ENCODE measurements around the gene PCMTD2. TPM values are rescaled to one million over a fixed set of nuclear protein-coding genes. Genes with fewer than 3 reads are reported as not detected.

The PCMTD2 gene
- polyA plus RNA-seq, 3 donors, result 26.5 to 49.1 (median 27.6) TPM

DNA sequence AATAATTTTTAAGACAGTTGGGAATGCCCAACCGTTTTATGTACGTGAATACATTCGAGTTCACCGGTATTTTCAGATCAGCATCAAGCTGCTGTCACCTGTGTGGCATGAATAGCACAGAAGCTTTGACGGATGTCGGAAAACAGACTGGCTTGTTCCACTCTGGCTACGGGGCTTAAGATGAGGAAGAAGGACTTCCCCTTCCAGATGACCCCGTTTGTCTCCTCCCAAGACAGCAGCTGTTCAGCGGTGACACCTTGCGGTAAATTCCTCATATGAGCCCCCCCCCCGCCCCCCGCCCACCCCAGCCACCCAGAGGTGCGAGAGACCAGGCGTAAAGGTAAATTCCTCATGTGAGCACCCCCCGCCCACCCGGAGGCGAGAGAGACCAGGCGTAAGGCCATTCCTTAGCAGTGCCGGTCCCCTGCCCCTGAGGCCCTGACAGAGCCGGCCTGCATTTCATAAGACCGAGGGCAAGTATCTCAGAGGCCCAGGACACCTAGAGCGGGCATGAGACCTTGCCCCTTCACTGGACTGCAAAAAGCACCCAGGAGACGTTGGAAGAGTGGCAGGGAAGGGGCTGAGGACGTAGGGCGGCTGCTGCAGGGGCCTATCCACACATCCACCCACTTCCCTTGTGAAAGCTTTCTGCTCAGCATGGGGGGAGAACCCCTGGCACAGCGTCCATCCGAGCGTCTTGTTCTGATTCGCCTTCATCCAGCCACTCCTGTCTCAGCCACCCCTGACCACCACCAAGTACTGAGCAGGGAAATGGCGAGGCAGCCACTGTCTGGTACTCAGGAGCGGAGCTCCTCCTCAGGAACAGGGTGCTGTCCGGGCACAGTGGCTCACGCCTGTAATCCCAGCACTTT lies 7.3 kb upstream of the PCMTD2 start:
- no peak overlapping the region for H3K27ac ChIP-seq (ENCODE audit: low read depth in 1 of 2, low read length in 2 of 2)
- H3K4me1 Mint-ChIP-seq, result peaks cover 14% of the 10 kb centered on the region

DNA sequence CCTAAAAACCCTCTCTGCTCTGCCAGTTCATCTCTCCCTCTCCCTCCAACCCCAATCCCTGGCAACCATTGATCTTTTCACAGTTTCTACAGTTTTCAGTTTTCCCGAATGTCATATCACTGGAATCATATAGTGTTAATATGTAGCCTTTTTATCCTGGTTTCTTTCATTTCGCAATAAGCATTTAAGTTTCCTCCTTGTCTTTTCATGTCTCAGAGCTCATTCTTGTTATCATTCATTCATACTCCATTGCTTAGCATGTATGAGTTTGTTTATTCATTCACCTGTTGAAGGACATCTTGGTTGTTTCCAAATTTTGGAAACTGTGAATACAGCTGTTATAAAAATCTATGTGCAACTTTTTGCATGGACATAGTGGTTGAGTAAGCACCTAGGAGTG lies 5.5 kb upstream of the PCMTD2 start:
- Mint-ChIP-seq H3K4me3 (no peak overlapping the region), H3K27ac (no peak overlapping the region), H3K36me3 (no peaks in the 10 kb centered on the region), H3K4me1 (peaks cover 18% of the 10 kb centered on the region), H3K27me3 (ENCODE audit: low read depth in 3 of 3) (peaks cover 16 to 32% (median 16%) of the 10 kb centered on the region in 3 donors), H3K9me3 (no peaks in the 10 kb centered on the region)
- Histone ChIP-seq H2AFZ (ENCODE audit: insufficient read depth, low read depth, low read length, poor library complexity, severe bottlenecking) (no peak overlapping the region), H3K27me3 (ENCODE audit: control insufficient read depth in 2 of 2, insufficient read depth in 2 of 2, low read length in 2 of 2) (peaks cover 0 to 7% of the 10 kb centered on the region in 2 donors), H3K4me1 (ENCODE audit: control insufficient read depth in 1 of 2, insufficient read depth in 2 of 2, low read length in 2 of 2) (peaks cover 4 to 8% of the 10 kb centered on the region in 2 donors), H3K4me2 (replicated peaks; ENCODE audit: extremely low read depth, low read length, poor library complexity, severe bottlenecking) (no peak overlapping the region), H3K27ac (ENCODE audit: low read depth in 1 of 2, low read length in 2 of 2) (no peak overlapping the region), H4K20me1 (ENCODE audit: insufficient read depth, low read length) (no peaks in the 10 kb centered on the region), H3K9ac (ENCODE audit: insufficient read depth, low read length, poor library complexity, severe bottlenecking) (no peak overlapping the region), H3K4me3 (replicated peaks in 1 of 3; ENCODE audit: low read depth in 2 of 3, low read length in 3 of 3) (no peak overlapping the region), H3K79me2 (ENCODE audit: insufficient read depth, low read length) (no peaks in the 10 kb centered on the region), H3K36me3 (replicated peaks in 1 of 2; ENCODE audit: control insufficient read depth in 1 of 2, insufficient read depth in 2 of 2, low read length in 2 of 2) (no peaks in the 10 kb centered on the region), H3K9me3 (replicated peaks in 1 of 2; ENCODE audit: control insufficient read depth in 1 of 2, insufficient read depth in 1 of 2, low read length in 2 of 2) (no peaks in the 10 kb centered on the region)
- TF ChIP-seq, protein P1, sequence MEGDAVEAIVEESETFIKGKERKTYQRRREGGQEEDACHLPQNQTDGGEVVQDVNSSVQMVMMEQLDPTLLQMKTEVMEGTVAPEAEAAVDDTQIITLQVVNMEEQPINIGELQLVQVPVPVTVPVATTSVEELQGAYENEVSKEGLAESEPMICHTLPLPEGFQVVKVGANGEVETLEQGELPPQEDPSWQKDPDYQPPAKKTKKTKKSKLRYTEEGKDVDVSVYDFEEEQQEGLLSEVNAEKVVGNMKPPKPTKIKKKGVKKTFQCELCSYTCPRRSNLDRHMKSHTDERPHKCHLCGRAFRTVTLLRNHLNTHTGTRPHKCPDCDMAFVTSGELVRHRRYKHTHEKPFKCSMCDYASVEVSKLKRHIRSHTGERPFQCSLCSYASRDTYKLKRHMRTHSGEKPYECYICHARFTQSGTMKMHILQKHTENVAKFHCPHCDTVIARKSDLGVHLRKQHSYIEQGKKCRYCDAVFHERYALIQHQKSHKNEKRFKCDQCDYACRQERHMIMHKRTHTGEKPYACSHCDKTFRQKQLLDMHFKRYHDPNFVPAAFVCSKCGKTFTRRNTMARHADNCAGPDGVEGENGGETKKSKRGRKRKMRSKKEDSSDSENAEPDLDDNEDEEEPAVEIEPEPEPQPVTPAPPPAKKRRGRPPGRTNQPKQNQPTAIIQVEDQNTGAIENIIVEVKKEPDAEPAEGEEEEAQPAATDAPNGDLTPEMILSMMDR (IDR thresholded peaks at IDR 0.05), result no peak
- no peak for DNase-seq
- WGBS (ENCODE audit: insufficient coverage), result no CpG with 5 or more reads among the region's 2 CpGs
- intact Hi-C loops (cut with micrococcal nuclease), result loop anchor here in 1 of 2 donors (5.0 kb wide), 1 partner anchor 168 kb away; the partner anchor contains the start of genes LKAAEAR1 and OPRL1

More for the DNA sequence above, 7.3 kb upstream of the PCMTD2 start:
- no peaks in the 10 kb centered on the region for H3K36me3 ChIP-seq (replicated peaks in 1 of 2; ENCODE audit: control insufficient read depth in 1 of 2, insufficient read depth in 2 of 2, low read length in 2 of 2)
- no peak overlapping the region for H2AFZ ChIP-seq (ENCODE audit: insufficient read depth, low read depth, low read length, poor library complexity, severe bottlenecking)
- intact Hi-C loops (cut with micrococcal nuclease), result no loop called here
- DNase-seq, result peak in 2 of 3 donors; percentile 19 to 26
- H3K9me3 Mint-ChIP-seq, result no peaks in the 10 kb centered on the region
- no peak overlapping the region for H3K4me2 ChIP-seq (replicated peaks; ENCODE audit: extremely low read depth, low read length, poor library complexity, severe bottlenecking)
- peaks cover 18 to 32% (median 22%) of the 10 kb centered on the region in 3 donors for H3K27me3 Mint-ChIP-seq (ENCODE audit: low read depth in 3 of 3)
- H3K79me2 ChIP-seq (ENCODE audit: insufficient read depth, low read length), result no peaks in the 10 kb centered on the region
- no peak overlapping the region for H3K4me3 ChIP-seq (replicated peaks in 1 of 3; ENCODE audit: low read depth in 2 of 3, low read length in 3 of 3)
- H4K20me1 ChIP-seq (ENCODE audit: insufficient read depth, low read length), result no peaks in the 10 kb centered on the region
- peaks cover 0 to 7% of the 10 kb centered on the region in 2 donors for H3K27me3 ChIP-seq (ENCODE audit: control insufficient read depth in 2 of 2, insufficient read depth in 2 of 2, low read length in 2 of 2)
- no peak overlapping the region for H3K27ac Mint-ChIP-seq
- H3K9ac ChIP-seq (ENCODE audit: insufficient read depth, low read length, poor library complexity, severe bottlenecking), result no peak overlapping the region
- 81% methylated on average over 16 of the region's 33 CpGs for WGBS (ENCODE audit: insufficient coverage)
- H3K9me3 ChIP-seq (replicated peaks in 1 of 2; ENCODE audit: control insufficient read depth in 1 of 2, insufficient read depth in 1 of 2, low read length in 2 of 2), result no peaks in the 10 kb centered on the region
- H3K4me1 ChIP-seq (ENCODE audit: control insufficient read depth in 1 of 2, insufficient read depth in 2 of 2, low read length in 2 of 2), result peaks cover 0 to 5% of the 10 kb centered on the region in 2 donors
- TF ChIP-seq, protein P1 (IDR thresholded peaks at IDR 0.05), result no peak
- H3K4me3 Mint-ChIP-seq, result no peak overlapping the region
- H3K36me3 Mint-ChIP-seq, result no peaks in the 10 kb centered on the region
